Stomach (tissue), 4 donors: Measurements from ENCODE around the gene FDXR.

Experiments
- CTCF ChIP-seq, 7 experiments: fragments of 450-650 bp in 4 of 7; fragments of 200-600 bp in 3 of 7; sonication (generic) in 3 of 7; IDR thresholded peaks; one replicate each; pipeline ENCODE4 v1.5.1; 2016 to 2019; ENCODE audit warnings: antibody characterized with exemption in 7 of 7, control low read depth in 2 of 7, mild to moderate bottlenecking in 1 of 7
- EP300 ChIP-seq: sonication (generic); formaldehyde crosslinking; IDR thresholded peaks from one replicate; pipeline ENCODE4 v1.6.1; 2017; ENCODE audit warnings: antibody characterized with exemption

DNA sequence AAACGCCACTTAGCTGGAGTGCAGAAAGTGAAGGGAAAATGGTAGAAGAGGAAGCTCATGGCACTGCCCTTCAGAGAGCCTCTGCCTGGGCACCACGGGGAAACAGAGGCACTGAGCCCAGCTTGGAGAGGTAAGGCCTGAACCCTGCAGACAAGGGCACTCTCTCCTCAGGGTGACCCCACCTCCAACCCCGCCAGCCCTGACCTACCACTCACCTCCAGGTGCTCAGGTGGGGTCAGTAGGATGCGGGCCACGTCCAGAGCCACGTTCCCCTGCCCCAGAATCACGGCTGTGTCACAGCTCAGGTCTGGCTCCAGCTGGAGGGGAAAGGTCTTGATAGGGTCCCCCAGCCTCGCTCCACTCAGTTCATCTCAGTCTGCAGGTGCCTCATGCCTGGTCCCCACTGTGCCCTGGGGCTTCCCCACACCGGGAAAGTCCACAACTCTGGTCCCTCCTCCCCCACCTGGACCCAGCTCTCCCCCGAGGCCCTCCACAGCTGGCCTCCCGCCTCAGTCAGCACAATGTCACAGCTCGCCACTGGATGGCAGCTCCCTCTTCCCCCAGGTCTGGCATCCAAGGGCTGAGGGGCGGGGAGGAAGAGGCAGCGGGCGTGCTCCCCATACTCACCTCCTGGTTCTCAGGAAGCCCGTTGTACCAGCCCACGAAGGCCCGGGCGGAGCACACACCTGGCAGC is 7.1 kb downstream of the FDXR start:
- TF ChIP-seq CTCF (IDR thresholded peaks at IDR 0.05) (no peak), EP300 (no peak)
